Measurements from ENCODE around the gene AFAP1L2. TPM values are rescaled to one million over a fixed set of nuclear protein-coding genes. Genes with fewer than 3 reads are reported as not detected.
A peak's percentile ranks its signal among the peaks of the same experiment; 100 is the strongest.

AFAP1L2 gene
- total and polyA plus RNA-seq, 12 donors = 2.9 to 5.0 (median 4.3) TPM

- no peaks in the 10 kb centered on the region for H3K27me3 ChIP-seq
- peaks cover 5 to 26% (median 17%) of the 10 kb centered on the region in 9 donors for H3K4me1 ChIP-seq
- 51 to 58% methylated on average over 14 of the region's 14 CpGs for WGBS, 2 donors
- peak overlapping the region in 1 of 10 donors; percentile 44 for H3K27ac ChIP-seq
- DNase-seq (peak in 1 of 2 donors; percentile 34), ATAC-seq (peak in 1 of 8 donors; percentile 31)
- intact Hi-C loops (cut with DNase I) = loop anchor here in 9 of 10 donors (5.0 to 10.0 kb wide), 10 partner anchors 100 to 523 kb away; partner anchors contain the start of genes AFAP1L2 (in 2 of the 9) and FHIP2A (in 1 of the 9)
- H3K9me3 ChIP-seq = no peaks in the 10 kb centered on the region
- H3K36me3 ChIP-seq = peaks cover 0 to 42% (median 0%) of the 10 kb centered on the region in 9 donors
- no peak overlapping the region for H3K4me3 ChIP-seq
- TF ChIP-seq CTCF (IDR thresholded peaks at IDR 0.05) = no peak
Measured at GRCh38 chr10:114301951-114302710, 102.2 kb downstream of the AFAP1L2 start.

- intact Hi-C loops (cut with DNase I) = loop anchor here in 9 of 10 donors (5.0 to 10.0 kb wide), 10 partner anchors 101 to 524 kb away; partner anchors contain the start of genes AFAP1L2 (in 2 of the 9) and FHIP2A (in 1 of the 9)
- Histone ChIP-seq H3K4me3 (no peak overlapping the region), H3K4me1 (peaks cover 5 to 25% (median 12%) of the 10 kb centered on the region in 9 donors), H3K27me3 (no peaks in the 10 kb centered on the region), H3K36me3 (peaks cover 0 to 51% (median 6%) of the 10 kb centered on the region in 9 donors), H3K27ac (no peak overlapping the region), H3K9me3 (peaks cover 0 to 7% (median under 1%) of the 10 kb centered on the region in 11 donors)
- 94 to 98% methylated on average over 9 of the region's 9 CpGs for WGBS, 2 donors
- DNase-seq (no peak), ATAC-seq (no peak)
- TF ChIP-seq CTCF (IDR thresholded peaks at IDR 0.05) = no peak
Measured at GRCh38 chr10:114301177-114301576, 103.1 kb downstream of the AFAP1L2 start.

- intact Hi-C loops (cut with DNase I) = loop anchor here in 9 of 10 donors (5.0 to 10.0 kb wide), 10 partner anchors 102 to 525 kb away; partner anchors contain the start of genes AFAP1L2 (in 2 of the 9) and FHIP2A (in 1 of the 9)
- peaks cover 0 to 62% (median 14%) of the 10 kb centered on the region in 9 donors for H3K36me3 ChIP-seq
- H3K27ac ChIP-seq = no peak overlapping the region
- 92 to 94% methylated on average over 16 of the region's 16 CpGs for WGBS, 2 donors
- H3K4me3 ChIP-seq = no peak overlapping the region
- DNase-seq (no peak), ATAC-seq (no peak)
- no peaks in the 10 kb centered on the region for H3K27me3 ChIP-seq
- peaks cover 0 to 18% (median 11%) of the 10 kb centered on the region in 11 donors for H3K9me3 ChIP-seq
- H3K4me1 ChIP-seq = peaks cover 5 to 25% (median 12%) of the 10 kb centered on the region in 9 donors
- no peak for TF ChIP-seq CTCF (IDR thresholded peaks at IDR 0.05)
Measured at GRCh38 chr10:114300036-114300645, 104.2 kb downstream of the AFAP1L2 start.

GRCh38 chr10:114297136-114297705, 107.1 kb downstream of the AFAP1L2 start:
- no peak overlapping the region for H3K27ac ChIP-seq
- ATAC-seq = peak in 1 of 8 donors; percentile 25
- TF ChIP-seq CTCF (IDR thresholded peaks at IDR 0.05) = no peak
- intact Hi-C loops (cut with DNase I) = no loop called here
- peaks cover 0 to 24% (median 15%) of the 10 kb centered on the region in 11 donors for H3K9me3 ChIP-seq
- WGBS, 2 donors = 98 to 99% methylated on average over 14 of the region's 14 CpGs
- peaks cover 0 to 10% (median 0%) of the 10 kb centered on the region in 9 donors for H3K4me1 ChIP-seq
- H3K27me3 ChIP-seq = no peaks in the 10 kb centered on the region
- no peak overlapping the region for H3K4me3 ChIP-seq
- DNase-seq = no peak
- H3K36me3 ChIP-seq = peaks cover 0 to 65% (median 16%) of the 10 kb centered on the region in 9 donors

All from heart right ventricle (tissue), 16 donors.